Thyroid gland (tissue), 4 donors: ENCODE results near the gene GABRR2. TPM values are rescaled to one million over a fixed set of nuclear protein-coding genes. Genes with fewer than 3 reads are reported as not detected.

Source experiments
- DNase-seq, 2 donors: peaks; one replicate each; pipeline ENCODE4 v3.0.0-alpha.2; 2019
- H3K27ac ChIP-seq, 3 donors: fragments of 200-600 bp; sonication (generic); 1 replicate in 2 of 3; 2 replicates in 1 of 3; pipeline ENCODE4 v1.5.1; 2016 to 2019; ENCODE audit warnings: mild to moderate bottlenecking in 1 of 3, moderate library complexity in 1 of 3
- H3K27me3 ChIP-seq: fragments of 200-600 bp; sonication (generic); one replicate; pipeline ENCODE4 v1.5.1; 2019
- H3K36me3 ChIP-seq, 2 donors: fragments of 200-600 bp; sonication (generic); one replicate each; pipeline ENCODE4 v1.5.1; 2016 to 2019
- H3K4me1 ChIP-seq, 2 donors: fragments of 200-600 bp; sonication (generic); one replicate each; pipeline ENCODE4 v1.5.1; 2017 to 2019
- H3K4me3 ChIP-seq, 3 donors: fragments of 200-600 bp; sonication (generic); replicated peaks in 1 of 3; 1 replicate in 2 of 3; 2 replicates in 1 of 3; pipeline ENCODE4 v1.5.1; 2016; ENCODE audit warnings: mild to moderate bottlenecking in 1 of 3
- H3K9me3 ChIP-seq: fragments of 200-600 bp; sonication (generic); one replicate; pipeline ENCODE4 v1.5.1; 2017
- POLR2A ChIP-seq, 2 donors: fragments of 450-650 bp; IDR thresholded peaks; one replicate each; pipeline ENCODE4 v1.6.1; 2017; ENCODE audit warnings: antibody characterized with exemption in 2 of 2, mild to moderate bottlenecking in 2 of 2, moderate library complexity in 1 of 2
- WGBS, 2 donors: methylation state at CpG; one replicate each; pipeline ENCODE4 v1.1.5; 2017; 5-methylcytosine and 5-hydroxymethylcytosine counted together
- intact Hi-C: fragments of 100-400 bp; cut with DNase I; formaldehyde crosslinking; loops from one replicate; pipeline ENCODE4 v1.15.1; 2023
- total RNA-seq, 4 donors: library from RNA; depleted of rRNA; stranded (reverse); fragments of >200 nt; gene quantifications; one replicate each; pipeline ENCODE4 v1.2.3, GENCODE V29; 2016
- TF ChIP-seq, protein P1 (sequence below), 6 experiments: fragments of 200-600 bp in 3 of 6; fragments of 450-650 bp in 3 of 6; sonication (generic) in 3 of 6; IDR thresholded peaks; one replicate each; pipeline ENCODE4 v1.5.1; 2016 to 2019; ENCODE audit warnings: antibody characterized with exemption in 6 of 6, mild to moderate bottlenecking in 2 of 6, inconsistent platforms in 1 of 6, moderate library complexity in 1 of 6

Gene GABRR2
- total RNA-seq, 4 donors from 2014 or later, result 0.42 to 2.1 (median 0.56) TPM

- peaks cover 0 to 5% of the 10 kb centered on the region in 2 donors for H3K4me1 ChIP-seq
- TF ChIP-seq, protein P1, sequence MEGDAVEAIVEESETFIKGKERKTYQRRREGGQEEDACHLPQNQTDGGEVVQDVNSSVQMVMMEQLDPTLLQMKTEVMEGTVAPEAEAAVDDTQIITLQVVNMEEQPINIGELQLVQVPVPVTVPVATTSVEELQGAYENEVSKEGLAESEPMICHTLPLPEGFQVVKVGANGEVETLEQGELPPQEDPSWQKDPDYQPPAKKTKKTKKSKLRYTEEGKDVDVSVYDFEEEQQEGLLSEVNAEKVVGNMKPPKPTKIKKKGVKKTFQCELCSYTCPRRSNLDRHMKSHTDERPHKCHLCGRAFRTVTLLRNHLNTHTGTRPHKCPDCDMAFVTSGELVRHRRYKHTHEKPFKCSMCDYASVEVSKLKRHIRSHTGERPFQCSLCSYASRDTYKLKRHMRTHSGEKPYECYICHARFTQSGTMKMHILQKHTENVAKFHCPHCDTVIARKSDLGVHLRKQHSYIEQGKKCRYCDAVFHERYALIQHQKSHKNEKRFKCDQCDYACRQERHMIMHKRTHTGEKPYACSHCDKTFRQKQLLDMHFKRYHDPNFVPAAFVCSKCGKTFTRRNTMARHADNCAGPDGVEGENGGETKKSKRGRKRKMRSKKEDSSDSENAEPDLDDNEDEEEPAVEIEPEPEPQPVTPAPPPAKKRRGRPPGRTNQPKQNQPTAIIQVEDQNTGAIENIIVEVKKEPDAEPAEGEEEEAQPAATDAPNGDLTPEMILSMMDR (IDR thresholded peaks at IDR 0.05), result no peak
- TF ChIP-seq POLR2A (IDR thresholded peaks at IDR 0.05), result no peak
- no peaks in the 10 kb centered on the region for H3K9me3 ChIP-seq
- 96% methylated on average over 3 of the region's 3 CpGs for WGBS, 2 donors
- no peaks in the 10 kb centered on the region for H3K27me3 ChIP-seq
- H3K4me3 ChIP-seq, result no peak overlapping the region
- intact Hi-C loops, result no loop called here
- H3K27ac ChIP-seq, result no peak overlapping the region
- no peaks in the 10 kb centered on the region for H3K36me3 ChIP-seq
- no peak for DNase-seq
These were observed 45.8 kb downstream of the GABRR2 start for GRCh38 chr6:89269252-89269651.

- TF ChIP-seq, protein P1 (IDR thresholded peaks at IDR 0.05), result no peak
- no peak for TF ChIP-seq POLR2A (IDR thresholded peaks at IDR 0.05)
- DNase-seq, result no peak
- WGBS, 2 donors, result 83 to 90% methylated on average over 7 of the region's 7 CpGs
- Histone ChIP-seq H3K27me3 (no peaks in the 10 kb centered on the region), H3K4me3 (no peak overlapping the region), H3K9me3 (no peaks in the 10 kb centered on the region), H3K36me3 (no peaks in the 10 kb centered on the region), H3K4me1 (peaks cover 0 to 5% of the 10 kb centered on the region in 2 donors), H3K27ac (no peak overlapping the region)
- intact Hi-C loops, result no loop called here
These were observed 46.3 kb downstream of the GABRR2 start for GRCh38 chr6:89268776-89269175.

GRCh38 chr6:89267918-89268317, 47.2 kb downstream of the GABRR2 start:
- Histone ChIP-seq H3K9me3 (no peaks in the 10 kb centered on the region), H3K36me3 (no peaks in the 10 kb centered on the region), H3K4me3 (no peak overlapping the region), H3K27ac (no peak overlapping the region), H3K4me1 (peaks cover 0 to 5% of the 10 kb centered on the region in 2 donors), H3K27me3 (no peaks in the 10 kb centered on the region)
- TF ChIP-seq POLR2A (IDR thresholded peaks at IDR 0.05), result no peak
- DNase-seq, result no peak
- intact Hi-C loops, result no loop called here
- WGBS, 2 donors, result 85 to 99% methylated on average over 4 of the region's 4 CpGs

- no peak for DNase-seq
- no peaks in the 10 kb centered on the region for H3K4me1 ChIP-seq
- no peaks in the 10 kb centered on the region for H3K9me3 ChIP-seq
- H3K27ac ChIP-seq, result no peak overlapping the region
- H3K27me3 ChIP-seq, result no peaks in the 10 kb centered on the region
- WGBS, 2 donors, result 94 to 98% methylated on average over 19 to 20 of the region's 20 CpGs
- intact Hi-C loops, result no loop called here
- H3K36me3 ChIP-seq, result no peaks in the 10 kb centered on the region
- no peak overlapping the region for H3K4me3 ChIP-seq
- TF ChIP-seq POLR2A (IDR thresholded peaks at IDR 0.05), result no peak
- TF ChIP-seq, protein P1 (IDR thresholded peaks at IDR 0.05), result no peak
These were observed 50.8 kb downstream of the GABRR2 start for GRCh38 chr6:89264296-89264695.

DNA sequence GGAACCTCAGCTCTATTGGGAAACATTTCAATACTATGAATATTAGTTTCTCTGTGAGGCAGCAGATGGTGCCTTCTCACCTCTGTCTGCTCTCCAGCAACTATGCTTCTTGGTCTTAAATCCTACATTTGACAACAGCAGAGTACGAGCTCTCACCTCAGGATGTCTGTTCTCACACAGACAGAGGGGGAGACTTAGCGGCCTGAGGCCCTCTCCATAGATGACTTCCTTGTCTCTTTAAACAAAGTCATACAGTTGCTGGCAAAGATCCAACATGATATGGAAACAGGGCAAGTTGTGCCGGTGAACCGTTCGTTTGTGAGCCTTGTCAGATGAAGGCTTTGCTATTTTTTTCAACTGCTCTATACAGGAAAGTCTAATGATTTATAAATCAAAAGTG, 54.3 kb downstream of the GABRR2 start:
- WGBS, 2 donors, result 29 to 41% methylated on average over 5 of the region's 5 CpGs
- H3K27ac ChIP-seq, result no peak overlapping the region
- H3K9me3 ChIP-seq, result no peaks in the 10 kb centered on the region
- H3K4me3 ChIP-seq, result no peak overlapping the region
- no peaks in the 10 kb centered on the region for H3K27me3 ChIP-seq
- TF ChIP-seq POLR2A (IDR thresholded peaks at IDR 0.05), result no peak
- TF ChIP-seq, protein P1 (IDR thresholded peaks at IDR 0.05), result no peak
- DNase-seq, result no peak
- H3K36me3 ChIP-seq, result no peaks in the 10 kb centered on the region
- no peaks in the 10 kb centered on the region for H3K4me1 ChIP-seq
- intact Hi-C loops, result no loop called here

- H3K9me3 ChIP-seq, result no peaks in the 10 kb centered on the region
- 49 to 58% methylated on average over 4 of the region's 4 CpGs for WGBS, 2 donors
- TF ChIP-seq POLR2A (IDR thresholded peaks at IDR 0.05), result no peak
- TF ChIP-seq, protein P1 (IDR thresholded peaks at IDR 0.05), result no peak
- intact Hi-C loops, result no loop called here
- no peak for DNase-seq
- H3K27me3 ChIP-seq, result no peaks in the 10 kb centered on the region
- no peak overlapping the region for H3K27ac ChIP-seq
- H3K4me3 ChIP-seq, result no peak overlapping the region
- no peaks in the 10 kb centered on the region for H3K36me3 ChIP-seq
- no peaks in the 10 kb centered on the region for H3K4me1 ChIP-seq
These were observed 54.8 kb downstream of the GABRR2 start for GRCh38 chr6:89260310-89260709.
